MM.1S (cell line): ENCODE data around the gene MAFB.

Source experiments
- DNase-seq: peaks from one replicate; pipeline ENCODE4 v3.0.0-alpha.2; 2015
- H2AFZ ChIP-seq: fragments of 300-600 bp; sonication (generic); 2 replicates; pipeline ENCODE4 v1.6.0; 2016; ENCODE audit warnings: antibody characterized with exemption, low read length
- H3F3A ChIP-seq: fragments of 300-600 bp; sonication (generic); 2 replicates; pipeline ENCODE4 v1.6.1; 2016; ENCODE audit warnings: mild to moderate bottlenecking, antibody characterized with exemption, low read length, moderate library complexity, mixed read lengths; ENCODE audit not compliant: insufficient read depth
- H3K27ac ChIP-seq: fragments of 300-600 bp; sonication (generic); 2 replicates; pipeline ENCODE4 v1.5.1; 2016; ENCODE audit warnings: mild to moderate bottlenecking, low read length
- H3K27me3 ChIP-seq: fragments of 300-600 bp; sonication (generic); replicated peaks from 2 replicates; pipeline ENCODE4 v1.6.0; 2016; ENCODE audit warnings: low read length; ENCODE audit not compliant: insufficient read depth
- H3K36me3 ChIP-seq: fragments of 300-600 bp; sonication (generic); replicated peaks from 2 replicates; pipeline ENCODE4 v1.6.1; 2016; ENCODE audit warnings: mild to moderate bottlenecking, low read length, mixed read lengths; ENCODE audit not compliant: insufficient read depth
- H3K4me1 ChIP-seq: fragments of 300-600 bp; sonication (generic); 2 replicates; pipeline ENCODE4 v1.6.1; 2016; ENCODE audit warnings: low read length, mixed read lengths
- H3K4me2 ChIP-seq: fragments of 300-600 bp; sonication (generic); 2 replicates; pipeline ENCODE4 v1.6.0; 2016; ENCODE audit warnings: low read depth, low read length
- H3K4me3 ChIP-seq: fragments of 300-600 bp; sonication (generic); 2 replicates; pipeline ENCODE4 v1.5.1; 2016; ENCODE audit warnings: low read length, mixed read lengths
- H3K79me2 ChIP-seq: fragments of 300-600 bp; sonication (generic); 2 replicates; pipeline ENCODE4 v1.6.1; 2016; ENCODE audit warnings: mixed run types, low read length, mixed read lengths
- H3K9ac ChIP-seq: fragments of 300-600 bp; sonication (generic); 2 replicates; pipeline ENCODE4 v1.6.1; 2016; ENCODE audit warnings: low read length, mixed read lengths
- H3K9me2 ChIP-seq: fragments of 300-600 bp; sonication (generic); replicated peaks from 2 replicates; pipeline ENCODE4 v1.6.1; 2016; ENCODE audit warnings: mild to moderate bottlenecking, low read length, mixed read lengths; ENCODE audit not compliant: insufficient read depth
- H3K9me3 ChIP-seq: fragments of 300-600 bp; sonication (generic); replicated peaks from 2 replicates; pipeline ENCODE4 v1.6.1; 2016; ENCODE audit warnings: mild to moderate bottlenecking, low read length, mixed read lengths; ENCODE audit not compliant: insufficient read depth
- H4K20me1 ChIP-seq: fragments of 300-600 bp; sonication (generic); 2 replicates; pipeline ENCODE4 v1.6.1; 2016; ENCODE audit warnings: mild to moderate bottlenecking, low read length, moderate library complexity, mixed read lengths; ENCODE audit not compliant: insufficient read depth
- EZH2 ChIP-seq: fragments of 300-600 bp; sonication (generic); optimal IDR thresholded peaks from 2 replicates; pipeline ENCODE3; 2017; ENCODE audit warnings: low read depth, mild to moderate bottlenecking, antibody characterized with exemption, low read length, mixed read lengths
- EZH2phosphoT487 ChIP-seq: fragments of 300-600 bp; sonication (generic); IDR thresholded peaks from 2 replicates; pipeline ENCODE4 v1.6.1; 2018; ENCODE audit warnings: antibody characterized with exemption, low read length
- TF ChIP-seq, protein P1 (sequence below): fragments of 300-600 bp; sonication (generic); IDR thresholded peaks from 2 replicates; pipeline ENCODE4 v1.5.1; 2016; ENCODE audit warnings: antibody characterized with exemption, low read length, mixed read lengths

Gene MAFB

DNA sequence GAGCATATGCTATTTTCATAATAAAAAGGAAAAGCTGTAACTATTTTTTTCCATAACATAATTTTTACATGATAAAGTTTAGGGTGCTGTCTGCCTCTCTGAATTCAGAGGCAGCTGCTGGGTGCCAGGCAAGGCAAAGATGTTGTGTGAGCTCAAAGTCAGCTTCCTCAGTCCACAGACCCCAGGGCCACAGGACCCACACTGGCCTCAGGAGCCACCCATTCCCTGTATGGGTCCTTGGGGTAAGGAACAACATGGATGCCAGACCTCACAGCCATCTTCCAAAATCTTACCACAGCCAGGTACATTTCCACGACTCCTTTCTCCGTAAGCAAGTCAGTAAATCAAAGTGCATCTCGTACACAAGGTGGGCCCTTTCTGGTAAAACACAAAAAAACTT is 16.4 kb upstream of the MAFB start:
- TF ChIP-seq, protein P1, sequence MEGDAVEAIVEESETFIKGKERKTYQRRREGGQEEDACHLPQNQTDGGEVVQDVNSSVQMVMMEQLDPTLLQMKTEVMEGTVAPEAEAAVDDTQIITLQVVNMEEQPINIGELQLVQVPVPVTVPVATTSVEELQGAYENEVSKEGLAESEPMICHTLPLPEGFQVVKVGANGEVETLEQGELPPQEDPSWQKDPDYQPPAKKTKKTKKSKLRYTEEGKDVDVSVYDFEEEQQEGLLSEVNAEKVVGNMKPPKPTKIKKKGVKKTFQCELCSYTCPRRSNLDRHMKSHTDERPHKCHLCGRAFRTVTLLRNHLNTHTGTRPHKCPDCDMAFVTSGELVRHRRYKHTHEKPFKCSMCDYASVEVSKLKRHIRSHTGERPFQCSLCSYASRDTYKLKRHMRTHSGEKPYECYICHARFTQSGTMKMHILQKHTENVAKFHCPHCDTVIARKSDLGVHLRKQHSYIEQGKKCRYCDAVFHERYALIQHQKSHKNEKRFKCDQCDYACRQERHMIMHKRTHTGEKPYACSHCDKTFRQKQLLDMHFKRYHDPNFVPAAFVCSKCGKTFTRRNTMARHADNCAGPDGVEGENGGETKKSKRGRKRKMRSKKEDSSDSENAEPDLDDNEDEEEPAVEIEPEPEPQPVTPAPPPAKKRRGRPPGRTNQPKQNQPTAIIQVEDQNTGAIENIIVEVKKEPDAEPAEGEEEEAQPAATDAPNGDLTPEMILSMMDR: no peak
- TF ChIP-seq EZH2 (no peak), EZH2phosphoT487 (no peak)
- DNase-seq: no peak
- no peak overlapping the region for H3K9ac ChIP-seq

DNA sequence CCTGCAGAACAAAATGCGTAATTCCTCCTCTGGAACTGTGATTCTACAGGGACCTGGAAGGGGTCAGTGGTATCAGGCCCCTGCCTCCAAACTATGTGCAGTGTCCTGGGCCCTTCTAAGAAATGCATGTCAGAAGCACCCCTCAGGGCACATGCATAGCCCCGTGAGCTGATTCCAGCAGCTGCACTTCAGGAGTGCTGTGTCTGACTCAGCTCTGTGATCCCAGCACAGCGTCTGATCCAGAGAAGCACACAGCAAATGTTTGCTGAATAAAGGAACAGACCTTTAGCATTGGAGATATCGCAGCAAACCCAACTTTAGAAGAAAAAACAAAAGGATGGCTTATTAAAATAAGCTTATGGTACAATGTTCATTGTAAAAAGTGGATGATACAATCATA is 15.8 kb upstream of the MAFB start:
- H3K79me2 ChIP-seq: no peaks in the 10 kb centered on the region
- H2AFZ ChIP-seq: no peak overlapping the region
- no peaks in the 10 kb centered on the region for H3F3A ChIP-seq
- H3K9ac ChIP-seq: no peak overlapping the region
- no peaks in the 10 kb centered on the region for H3K27me3 ChIP-seq
- no peaks in the 10 kb centered on the region for H3K4me1 ChIP-seq
- TF ChIP-seq, protein P1: no peak
- TF ChIP-seq EZH2phosphoT487 (no peak), EZH2 (no peak)
- H3K36me3 ChIP-seq: no peaks in the 10 kb centered on the region
- DNase-seq: no peak
- H3K4me3 ChIP-seq: no peak overlapping the region
- H3K9me3 ChIP-seq: no peaks in the 10 kb centered on the region
- no peaks in the 10 kb centered on the region for H4K20me1 ChIP-seq
- H3K9me2 ChIP-seq: no peaks in the 10 kb centered on the region
- no peak overlapping the region for H3K4me2 ChIP-seq
- no peak overlapping the region for H3K27ac ChIP-seq

More for the DNA sequence above, 16.4 kb upstream of the MAFB start:
- Histone ChIP-seq H3K4me3 (no peak overlapping the region), H4K20me1 (no peaks in the 10 kb centered on the region), H3K9me2 (no peaks in the 10 kb centered on the region), H3K79me2 (no peaks in the 10 kb centered on the region), H2AFZ (no peak overlapping the region), H3K4me2 (no peak overlapping the region), H3K36me3 (no peaks in the 10 kb centered on the region), H3F3A (no peaks in the 10 kb centered on the region), H3K27me3 (no peaks in the 10 kb centered on the region), H3K4me1 (no peaks in the 10 kb centered on the region), H3K27ac (no peak overlapping the region), H3K9me3 (no peaks in the 10 kb centered on the region)

DNA sequence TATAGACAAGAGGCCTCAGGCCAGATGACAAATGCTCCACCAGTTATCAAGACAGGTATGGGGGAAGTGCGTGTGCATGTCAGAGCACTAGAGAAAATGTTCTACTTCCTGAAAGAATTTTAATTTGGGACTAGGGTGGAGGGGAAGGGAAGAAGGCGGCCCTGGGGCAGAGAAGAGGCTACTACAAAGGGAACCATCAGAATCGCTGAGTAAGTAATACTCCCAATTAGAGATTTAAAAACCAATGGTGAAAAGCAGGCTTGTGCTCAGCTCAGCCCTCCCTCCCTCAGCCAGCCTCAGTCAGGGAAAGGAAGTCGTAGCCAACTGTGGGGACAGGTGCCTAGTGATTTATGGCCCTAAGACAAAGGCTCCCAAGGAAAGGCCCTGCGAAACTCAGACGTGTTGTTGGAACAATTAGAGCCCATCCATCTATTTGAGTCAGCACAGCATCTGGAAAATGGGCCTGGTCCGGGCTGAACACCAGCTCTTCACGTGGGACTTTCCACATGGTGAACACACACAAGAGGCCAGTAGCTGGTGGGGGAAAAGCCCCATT is 15.0 kb upstream of the MAFB start:
- Histone ChIP-seq H3F3A (no peaks in the 10 kb centered on the region), H4K20me1 (no peaks in the 10 kb centered on the region), H3K27me3 (no peaks in the 10 kb centered on the region), H3K4me3 (no peak overlapping the region), H3K27ac (no peak overlapping the region), H3K36me3 (no peaks in the 10 kb centered on the region), H3K4me1 (no peaks in the 10 kb centered on the region), H3K9me2 (no peaks in the 10 kb centered on the region), H3K4me2 (no peak overlapping the region), H3K9ac (no peak overlapping the region), H2AFZ (no peak overlapping the region), H3K79me2 (no peaks in the 10 kb centered on the region), H3K9me3 (no peaks in the 10 kb centered on the region)
- no peak for DNase-seq
- TF ChIP-seq EZH2: no peak
- TF ChIP-seq, protein P1: no peak
- TF ChIP-seq EZH2phosphoT487: no peak
